ENCODE results near the gene ASB9.
"Not testable (repeated sequence)": the region's sequence is repeated elsewhere in the genome, so short reads cannot be mapped to it uniquely, and the experiment has no call there.

Gene ASB9, protein sequence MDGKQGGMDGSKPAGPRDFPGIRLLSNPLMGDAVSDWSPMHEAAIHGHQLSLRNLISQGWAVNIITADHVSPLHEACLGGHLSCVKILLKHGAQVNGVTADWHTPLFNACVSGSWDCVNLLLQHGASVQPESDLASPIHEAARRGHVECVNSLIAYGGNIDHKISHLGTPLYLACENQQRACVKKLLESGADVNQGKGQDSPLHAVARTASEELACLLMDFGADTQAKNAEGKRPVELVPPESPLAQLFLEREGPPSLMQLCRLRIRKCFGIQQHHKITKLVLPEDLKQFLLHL

DNA sequence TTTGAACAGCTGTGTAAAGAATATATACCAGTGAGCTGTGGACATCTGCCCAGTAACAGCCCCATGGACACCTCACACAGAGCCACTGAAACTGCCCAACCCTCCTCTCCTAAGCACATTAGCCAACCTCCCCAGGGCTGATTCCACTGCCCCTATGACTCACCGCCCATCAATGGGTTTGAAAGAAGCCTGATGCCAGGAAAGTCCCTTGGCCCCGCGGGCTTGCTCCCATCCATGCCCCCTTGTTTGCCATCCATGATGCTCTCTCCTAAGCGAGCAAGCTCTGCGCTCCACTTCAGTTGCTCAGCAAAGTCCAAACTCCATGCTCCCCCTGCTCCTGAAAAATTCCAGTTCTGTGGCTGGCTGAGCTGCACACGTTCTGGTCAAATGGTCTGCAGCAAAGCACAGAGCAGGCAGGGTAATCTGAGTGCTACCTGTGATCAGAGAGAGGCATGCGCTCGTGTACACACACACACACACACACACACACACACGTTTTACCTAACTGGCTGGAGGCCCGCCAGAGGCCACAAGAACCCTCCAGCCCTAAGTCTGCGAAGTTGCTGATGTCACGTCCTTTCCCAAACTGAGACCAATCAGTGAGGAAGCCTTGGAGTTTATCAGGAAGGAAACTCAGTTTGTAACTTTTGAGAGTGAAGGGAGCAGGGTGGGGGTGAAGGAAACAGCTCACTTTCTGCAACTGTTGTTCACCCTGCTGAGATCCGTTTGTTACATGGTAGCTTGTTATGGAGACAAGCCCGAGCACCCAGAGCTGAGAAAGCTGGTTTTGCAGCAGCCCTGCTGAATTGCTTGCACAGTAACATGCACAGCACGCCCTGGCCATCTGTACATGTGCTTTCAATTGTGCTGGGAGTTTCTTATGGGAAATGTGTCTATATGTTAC, at the start of gene ASB9:
Gene ASB9, minus strand, starts transcription at position 466 of the 904 bp plus-strand sequence. Its CDS starts 209 bp downstream, at position 257.
- no peak for DNase-seq

DNA sequence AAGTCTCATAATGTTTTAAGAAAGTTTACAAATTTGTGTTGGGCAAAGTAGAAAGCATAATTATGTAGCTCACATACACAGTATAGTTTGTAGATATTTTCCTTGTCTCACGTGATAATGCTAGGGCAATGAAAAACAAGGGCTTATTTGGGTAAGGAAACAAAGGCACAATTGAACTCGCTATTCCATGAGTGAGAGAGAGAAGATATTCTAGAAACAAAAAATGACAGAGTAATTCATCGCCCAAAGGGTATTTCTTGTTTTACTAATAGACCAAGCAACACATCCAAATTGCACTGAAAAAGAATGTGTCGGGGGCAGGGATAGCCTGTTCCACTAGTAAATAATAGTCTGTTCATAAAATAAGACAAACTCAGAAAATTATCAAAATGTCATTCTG, 49.2 kb upstream of the ASB9 start:
- no peak for DNase-seq

DNA sequence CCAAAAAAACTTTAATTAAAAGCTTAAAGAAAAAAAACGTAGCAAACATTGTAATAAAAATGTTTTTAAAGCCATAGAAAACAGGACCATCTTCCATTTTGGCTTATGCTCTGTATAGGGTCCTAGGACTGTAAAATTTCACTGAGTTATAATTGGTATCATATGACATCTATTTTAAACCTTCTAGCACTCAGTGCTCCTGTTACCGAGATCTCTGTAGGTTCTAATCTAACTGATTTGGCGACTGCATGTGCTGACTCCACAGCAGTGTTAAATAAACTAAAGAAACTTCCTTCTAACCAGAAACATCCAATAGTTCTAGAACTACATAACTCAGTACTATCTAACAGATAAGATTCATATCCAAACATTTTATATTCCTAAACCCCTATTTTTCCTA, 45.6 kb upstream of the ASB9 start, which contains the start of gene ASB11:
Gene ASB11, minus strand, starts transcription at position 132 of the 400 bp plus-strand sequence. Its CDS starts 35 bp downstream, at position 97.
- DNase-seq, result no peak

DNA sequence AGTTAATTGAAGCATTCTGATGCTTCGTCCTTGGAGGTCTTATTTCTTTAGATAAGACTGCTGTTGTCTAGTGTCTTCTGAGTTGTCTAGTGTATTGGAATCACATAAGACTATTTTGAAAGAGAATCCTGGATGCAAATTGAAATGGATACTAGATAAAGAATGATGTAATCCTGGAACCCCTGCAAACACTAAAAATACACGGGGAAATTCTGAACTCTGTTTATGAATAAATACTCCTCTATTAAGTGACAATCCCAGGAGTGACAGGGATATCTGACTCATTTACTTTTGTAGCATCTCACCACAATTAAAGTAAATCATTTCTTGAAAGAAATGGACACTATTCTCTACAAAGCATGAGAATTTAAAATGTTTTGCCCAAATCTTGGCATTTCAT, 44.6 kb upstream of the ASB9 start:
- no peak for DNase-seq

DNA sequence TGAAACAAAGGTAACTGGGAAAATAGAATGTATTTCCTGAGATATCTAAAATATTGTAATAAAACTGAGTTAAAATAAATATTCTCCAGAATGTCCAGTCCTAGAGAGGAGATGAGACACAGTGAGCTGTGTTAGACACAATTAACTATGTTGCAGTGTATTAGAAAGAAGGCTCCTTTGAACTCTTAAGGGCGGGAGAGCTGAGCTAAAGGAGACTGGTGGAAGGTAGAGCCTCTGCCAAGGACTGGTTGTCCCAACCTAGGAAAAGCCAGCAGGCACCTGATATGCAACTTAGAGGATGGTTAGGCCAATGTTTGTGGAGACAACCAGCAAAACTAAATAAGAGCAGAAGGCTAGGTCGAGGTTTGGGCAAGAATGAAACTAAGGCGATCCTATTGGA, 41.2 kb upstream of the ASB9 start:
- DNase-seq, result no peak

DNA sequence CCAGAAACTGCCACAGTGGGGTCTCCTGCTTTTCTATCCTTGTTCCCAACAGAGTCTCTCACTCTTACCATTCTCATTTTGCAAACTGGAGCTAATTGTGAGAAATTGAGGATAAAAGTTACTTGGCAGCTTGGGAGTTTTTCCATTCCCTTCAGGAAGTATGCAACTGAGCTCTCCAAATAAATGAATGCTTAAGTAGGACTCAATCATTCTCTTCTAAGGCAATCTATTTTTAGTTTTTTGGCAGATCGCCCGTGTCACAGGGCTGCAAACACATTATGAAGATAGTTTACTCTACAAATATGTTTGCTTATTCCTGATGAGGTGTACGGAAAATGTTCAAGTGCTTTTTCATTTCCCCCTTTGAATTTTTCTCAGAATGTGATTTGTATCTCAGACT, 40.2 kb upstream of the ASB9 start:
- peak; percentile 8 for DNase-seq

DNA sequence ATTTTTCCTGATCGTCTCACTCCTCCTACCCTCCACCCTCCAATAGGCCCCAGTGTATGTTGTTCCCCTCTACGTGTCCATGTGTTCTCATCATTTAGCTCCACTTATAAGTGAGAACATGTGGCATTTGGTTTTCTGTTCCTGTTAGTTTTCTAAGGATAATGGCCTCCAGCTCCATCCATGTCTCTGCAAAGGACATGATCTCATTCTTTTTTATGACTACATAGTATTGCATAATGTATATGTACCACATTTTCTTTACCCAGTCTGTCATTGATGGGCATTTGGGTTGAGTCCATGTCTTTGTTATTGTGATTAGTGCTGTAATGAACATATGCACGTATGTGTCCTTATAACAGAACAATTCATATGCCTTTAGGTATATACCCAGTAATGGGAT, 36.0 kb upstream of the ASB9 start:
- not testable (repeated sequence) for DNase-seq

DNA sequence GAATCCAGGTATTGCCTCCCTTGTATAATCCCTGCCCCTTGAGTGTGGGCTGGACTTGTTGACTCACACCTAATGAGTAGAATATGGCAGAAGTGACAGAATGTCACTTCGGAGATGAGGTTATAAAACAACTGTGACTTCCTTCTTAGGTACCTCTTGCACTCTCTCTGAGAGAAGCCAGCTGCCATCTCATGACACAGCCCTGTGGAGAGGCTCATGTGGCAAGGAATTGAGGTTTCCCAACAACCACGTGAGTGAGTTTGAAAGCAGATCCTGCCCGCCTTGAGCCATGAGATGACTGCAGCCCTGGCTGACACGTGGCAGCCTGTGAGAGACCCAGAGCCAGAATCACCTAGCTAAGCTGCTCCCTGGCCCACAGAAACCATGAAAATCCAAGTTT, 32.0 kb upstream of the ASB9 start:
- DNase-seq, result no peak

DNA sequence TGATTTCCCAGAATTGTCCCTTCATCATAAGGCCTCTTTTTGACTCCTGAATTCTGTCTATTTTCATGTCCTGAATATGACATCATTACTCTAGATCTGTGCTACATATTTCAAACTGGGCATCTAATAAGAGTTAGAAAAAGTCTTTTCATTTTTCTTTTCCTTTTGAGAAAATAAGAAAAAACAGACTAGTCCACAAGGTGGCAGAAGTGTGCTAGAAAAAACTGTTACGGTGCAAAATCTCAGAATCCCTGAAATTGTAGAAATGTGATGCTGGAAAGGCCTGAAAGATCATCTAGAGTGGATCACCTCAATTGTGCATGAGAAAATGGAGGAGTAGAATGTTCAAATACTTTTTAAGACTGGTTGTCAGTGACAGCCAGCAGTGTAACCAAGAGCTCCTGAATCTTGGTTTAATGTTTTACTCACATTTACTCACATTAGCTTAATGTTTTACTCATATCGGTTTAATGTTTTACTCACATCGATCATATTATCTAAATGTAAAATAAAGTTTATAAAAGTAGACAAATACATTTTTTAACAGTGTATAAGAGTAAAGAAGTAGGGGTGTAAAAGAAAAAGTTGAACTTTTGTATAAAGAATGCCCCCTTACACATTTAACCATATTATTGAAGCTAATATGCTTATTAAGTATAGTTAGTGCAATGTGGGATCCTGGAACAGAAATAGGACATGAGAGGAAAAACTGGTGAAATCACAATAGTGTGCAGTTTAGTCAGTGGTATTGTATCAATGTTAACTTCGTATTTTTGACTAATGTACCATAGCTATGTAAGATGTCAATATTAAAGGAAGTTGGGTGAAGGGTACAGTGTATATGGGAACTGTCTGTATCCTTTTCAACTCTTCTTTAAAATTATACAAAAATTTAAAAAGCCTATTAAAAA, 30.3 kb upstream of the ASB9 start:
- DNase-seq, result peak; percentile 1

DNA sequence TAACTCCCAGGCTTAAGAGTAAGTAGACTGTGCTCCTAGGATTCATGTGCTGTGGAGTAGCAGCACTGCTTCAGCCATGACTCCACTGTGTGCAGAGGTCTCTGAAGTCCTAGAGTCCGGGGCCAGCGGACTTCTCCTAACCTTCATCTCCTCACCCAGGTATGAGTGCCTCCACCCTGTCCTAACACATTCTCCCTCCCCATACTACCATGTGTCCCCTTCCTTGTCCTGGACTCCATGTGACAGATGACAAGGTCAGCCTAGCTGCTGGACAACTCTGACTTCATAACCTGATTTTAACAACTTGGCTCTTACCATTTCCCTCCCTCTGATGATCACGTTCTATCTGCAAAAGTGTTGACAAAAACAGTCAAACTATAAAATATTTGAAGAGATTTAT, 28.9 kb upstream of the ASB9 start:
- DNase-seq, result no peak

DNA sequence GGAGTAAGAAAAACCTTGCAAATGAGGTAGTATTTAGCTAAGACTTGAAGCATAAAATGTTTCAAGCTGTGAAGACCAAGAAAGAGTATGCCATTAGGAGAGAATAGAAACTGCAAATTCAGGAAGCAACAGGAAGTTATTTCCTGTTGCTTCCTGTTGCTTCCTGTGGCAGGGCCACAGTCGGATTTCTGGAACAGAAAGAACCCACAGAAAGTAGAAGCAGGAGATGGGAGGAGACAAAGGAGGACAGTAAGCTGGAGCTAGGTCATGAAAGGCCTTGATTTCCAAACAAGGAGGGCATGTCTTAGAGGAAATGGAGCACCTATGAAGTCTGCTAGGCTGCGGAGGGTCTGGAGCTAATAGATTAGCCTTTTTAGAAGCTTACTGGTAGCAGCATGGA, 28.3 kb upstream of the ASB9 start:
- no peak for DNase-seq

DNA sequence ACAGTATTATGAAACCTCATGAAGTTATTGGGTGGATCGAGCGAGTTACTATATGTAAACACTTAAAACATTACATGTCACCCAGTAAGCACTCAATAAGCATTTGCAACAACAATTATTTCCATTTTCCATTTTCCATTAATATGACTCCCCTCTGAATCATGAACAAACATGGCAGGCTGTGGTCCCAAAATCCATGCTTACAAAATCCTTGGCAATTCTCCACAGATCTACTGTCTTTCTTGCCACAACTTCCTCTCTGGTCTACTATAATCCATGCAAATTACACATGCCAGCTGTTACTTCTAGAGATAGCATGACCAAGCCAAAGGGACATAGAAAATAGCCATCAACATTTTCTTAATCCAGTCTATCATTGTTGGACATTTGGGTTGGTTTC, 23.6 kb upstream of the ASB9 start:
- DNase-seq, result no peak

DNA sequence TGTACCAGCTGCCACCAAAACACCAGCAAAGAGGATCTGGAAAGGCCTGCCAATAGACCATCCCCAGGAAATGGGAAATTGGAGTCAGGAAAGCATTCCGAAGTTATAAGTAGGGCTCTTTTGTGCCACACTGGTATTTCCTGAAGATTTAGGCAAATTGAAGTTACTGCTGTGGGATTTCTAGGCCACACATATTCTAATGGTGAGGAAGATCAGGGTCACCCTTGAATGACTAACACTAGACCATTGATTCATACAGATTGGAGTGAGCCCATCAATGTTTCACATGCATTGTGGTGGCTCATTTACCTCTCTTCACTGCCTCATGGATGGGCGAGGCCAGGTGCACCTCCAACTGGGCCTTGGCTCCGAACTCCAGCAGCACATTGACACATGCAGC, 23.0 kb upstream of the ASB9 start:
- no peak for DNase-seq

DNA sequence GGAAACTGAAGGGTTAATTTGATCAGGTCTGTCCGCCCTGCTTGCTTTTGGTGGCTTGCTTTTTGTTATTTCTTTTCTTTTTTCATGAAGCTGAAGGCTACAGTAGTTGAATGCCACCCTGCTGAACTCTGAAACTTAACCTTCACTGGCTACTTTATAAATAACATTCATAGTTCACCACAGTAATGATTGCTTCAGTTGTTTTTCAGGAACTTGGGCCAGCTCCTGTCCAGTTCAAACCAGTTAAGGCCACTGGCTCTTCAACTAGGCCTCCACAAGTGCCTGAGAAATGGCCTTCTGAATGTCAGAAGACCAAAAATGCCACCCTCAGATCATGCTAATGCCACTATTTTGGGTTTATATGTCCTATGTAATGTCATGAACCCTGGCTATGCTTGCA, 7.7 kb upstream of the ASB9 start:
- no peak for DNase-seq

DNA sequence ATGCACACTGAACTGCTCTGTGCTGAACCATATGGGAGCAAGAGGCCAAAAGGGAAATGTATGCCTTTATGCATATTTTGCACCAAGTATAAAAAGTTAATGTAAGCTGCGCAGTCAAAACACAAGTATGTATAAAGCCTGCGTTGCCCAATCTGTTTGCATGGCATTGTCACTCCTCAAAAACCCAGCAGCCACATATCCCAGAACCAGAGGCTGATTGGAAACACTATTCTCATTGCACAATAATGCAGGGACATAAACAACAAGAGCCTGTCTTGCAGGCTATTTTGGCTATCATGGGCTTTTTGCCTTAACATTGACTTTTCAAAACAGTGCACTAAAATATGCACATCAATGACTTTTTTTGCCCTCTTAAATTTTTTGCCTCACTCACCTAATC, 5.1 kb upstream of the ASB9 start:
- DNase-seq, result no peak

DNA sequence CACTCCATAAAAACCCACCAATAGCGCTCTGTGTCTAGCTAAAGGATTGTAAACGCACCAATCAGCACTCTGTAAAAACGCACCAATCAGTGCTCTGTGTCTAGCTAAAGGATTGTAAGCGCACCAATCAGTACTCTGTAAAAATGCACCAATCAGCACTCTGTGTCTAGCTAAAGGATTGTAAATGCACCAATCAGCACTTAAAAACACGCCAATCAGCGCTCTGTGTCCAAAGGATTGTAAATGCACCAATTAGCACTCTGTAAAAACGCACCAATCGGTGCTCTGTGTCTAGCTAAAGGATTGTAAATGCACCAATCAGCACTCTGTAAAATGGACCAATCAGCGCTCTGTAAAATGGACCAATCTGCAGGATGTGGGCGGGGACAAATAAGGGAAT, 3.4 kb upstream of the ASB9 start:
- DNase-seq, result not testable (repeated sequence)

DNA sequence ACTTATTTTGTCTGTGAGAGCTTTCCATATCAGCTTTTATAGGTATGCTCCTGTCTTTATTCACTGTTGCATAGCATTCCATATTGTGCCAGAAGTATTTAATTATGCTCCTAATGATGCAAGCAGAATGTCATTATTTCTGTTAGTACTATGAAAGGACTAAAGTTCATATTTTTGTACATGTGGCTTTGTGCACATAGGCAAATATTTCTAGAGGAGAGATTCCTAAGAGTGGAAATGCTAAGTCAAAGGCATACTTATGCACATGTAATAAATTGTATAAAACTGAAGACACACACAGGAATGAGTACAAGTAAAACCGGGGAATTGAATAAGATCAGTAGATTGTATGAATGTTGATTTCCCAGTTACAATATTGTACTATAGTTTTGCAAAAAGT, 1.9 kb upstream of the ASB9 start:
- no peak for DNase-seq

DNA sequence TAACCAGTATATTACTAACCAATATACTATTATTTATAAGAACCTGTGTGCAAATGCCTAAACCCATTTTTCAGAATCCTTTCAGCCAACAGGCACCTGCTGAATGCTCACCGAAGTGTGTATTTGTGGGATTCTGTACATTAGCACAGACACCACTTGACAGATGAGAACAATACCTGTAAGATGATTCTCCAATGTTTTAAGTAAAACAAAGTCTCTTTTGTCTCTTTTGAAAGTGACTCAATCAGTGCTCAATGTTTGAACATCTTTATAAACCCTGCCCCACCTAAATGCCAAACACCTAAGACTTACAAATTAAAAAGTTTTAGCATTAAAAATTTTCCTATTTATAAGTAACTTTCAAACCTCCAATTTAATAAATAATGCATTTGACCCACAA, 763 bp downstream of the ASB9 start:
- no peak for DNase-seq

DNA sequence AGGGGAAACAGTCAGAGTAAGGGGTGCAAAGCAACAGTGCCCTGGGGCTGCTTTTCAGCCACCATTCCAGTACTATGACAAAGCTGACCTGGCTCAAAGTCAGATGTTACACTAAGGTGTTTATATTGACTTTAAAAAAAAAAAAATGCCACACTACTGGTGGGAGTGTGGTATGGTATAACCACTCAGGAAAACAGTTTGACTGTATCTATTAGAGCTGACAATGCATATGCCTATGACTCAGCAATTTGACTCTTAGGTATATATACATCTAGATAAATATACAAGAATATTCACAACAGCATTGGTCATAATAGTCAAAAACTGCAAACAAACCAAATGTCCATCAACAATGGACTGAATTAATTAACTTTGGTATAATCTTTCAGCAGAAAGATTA, 15.0 kb downstream of the ASB9 start:
- DNase-seq, result no peak

DNA sequence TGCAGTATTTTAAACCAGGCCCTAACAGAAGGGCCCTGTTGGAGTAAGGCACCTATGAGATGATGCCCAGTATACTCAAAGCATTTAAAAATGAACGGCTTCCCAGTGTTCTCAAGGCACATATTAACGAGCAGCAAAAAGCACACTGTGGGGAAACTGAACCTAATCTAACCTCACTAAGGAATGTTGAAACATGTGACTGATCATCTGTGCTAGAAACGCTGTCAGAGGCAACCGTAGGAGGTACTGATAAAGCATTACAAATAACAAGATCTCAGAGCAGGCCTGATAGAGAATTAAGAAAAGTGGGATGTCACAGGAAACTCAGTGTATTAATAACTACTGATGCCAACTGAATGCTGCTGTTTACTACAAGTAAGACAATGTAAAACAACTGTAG, 24.0 kb downstream of the ASB9 start:
- no peak for DNase-seq

DNA sequence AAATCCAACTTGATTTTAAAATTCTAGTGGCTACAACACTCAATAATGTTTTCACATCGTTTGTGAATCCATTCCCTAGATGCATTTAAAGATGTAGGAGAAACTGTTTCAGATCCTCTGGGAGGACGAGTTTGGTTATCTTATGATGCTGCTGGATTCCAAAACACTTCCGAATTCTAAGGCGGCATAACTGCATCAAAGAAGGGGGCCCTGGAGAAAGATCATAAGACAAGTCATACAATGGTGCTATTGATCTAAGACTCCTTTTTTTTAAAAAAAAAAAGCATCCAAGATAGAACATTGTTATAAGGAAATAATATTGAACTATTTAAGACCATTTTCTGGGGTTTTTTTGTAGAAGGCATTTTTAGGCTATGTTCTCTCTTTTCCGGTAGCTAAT, 25.5 kb downstream of the ASB9 start:
- no peak for DNase-seq

DNA sequence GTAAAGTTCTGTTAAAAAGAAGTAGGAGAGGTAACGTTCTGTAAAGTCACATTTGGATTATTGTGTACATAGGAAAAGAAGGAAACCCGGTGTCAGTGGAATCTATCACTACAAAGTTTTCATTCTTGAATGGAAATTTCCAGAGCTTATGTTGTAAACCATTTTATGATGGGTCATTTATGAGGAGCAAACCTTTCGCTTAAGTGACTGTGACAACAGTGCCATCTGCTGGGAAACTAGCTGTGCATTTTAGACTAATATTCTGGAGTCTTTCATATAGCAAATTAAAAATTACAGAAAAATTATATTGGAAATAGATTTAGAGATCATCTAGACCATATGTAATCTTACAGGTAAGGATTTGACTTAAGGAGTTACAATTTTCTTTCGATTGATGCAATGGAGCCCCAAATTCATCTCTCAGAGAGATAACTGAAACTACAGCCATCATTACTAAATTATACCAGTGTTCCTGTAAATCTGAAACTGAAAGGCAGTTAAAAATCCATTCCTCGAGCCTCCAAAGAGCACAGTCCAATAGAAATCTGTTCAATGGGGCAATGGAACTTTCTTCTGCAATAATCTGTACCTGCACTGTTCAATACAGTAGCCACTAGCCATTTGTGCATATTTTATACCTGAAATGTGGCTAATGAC, 26.9 kb downstream of the ASB9 start:
- DNase-seq, result no peak

DNA sequence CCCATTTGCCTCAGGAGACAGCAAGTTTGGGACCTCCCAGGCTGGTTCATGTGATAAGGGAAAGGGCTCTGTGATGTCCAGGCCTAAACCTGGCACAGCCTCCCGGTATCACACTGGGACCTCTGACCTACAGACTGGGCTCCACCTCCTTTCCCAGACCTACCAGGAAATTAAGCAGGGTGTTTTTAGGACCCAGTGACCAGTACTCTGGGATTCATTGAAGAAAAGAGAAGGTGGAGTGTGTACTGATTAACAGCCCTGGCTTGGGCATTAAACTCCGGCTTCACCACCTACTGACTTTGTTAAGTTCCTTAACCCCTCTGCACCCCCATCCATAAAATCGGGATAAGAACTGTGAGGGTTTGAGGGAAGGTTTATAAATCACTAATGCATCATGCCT, 28.6 kb downstream of the ASB9 start:
- DNase-seq, result no peak

All from NCI-H446 treated with DMSO at 0.1 percent for 48 hours (cell line).